SU-DHL-6 (cell line): ENCODE results near the gene SP140.

Source experiments
- H2AFZ ChIP-seq: fragments of 200-600 bp; sonication (generic); 2 replicates; pipeline ENCODE4 v1.6.1; 2014; ENCODE audit warnings: low read depth, mild to moderate bottlenecking, moderate library complexity, mixed read lengths, antibody characterized with exemption, low read length; ENCODE audit not compliant: severe bottlenecking
- H3F3A ChIP-seq: fragments of 200-600 bp; shearing (Covaris generic); 2 replicates; pipeline ENCODE4 v1.6.0; 2016; ENCODE audit warnings: antibody characterized with exemption, mild to moderate bottlenecking; ENCODE audit not compliant: insufficient read depth
- H3K27ac ChIP-seq: fragments of 200-600 bp; sonication (generic); 2 replicates; pipeline ENCODE4 v1.5.1; 2016; ENCODE audit warnings: low read depth, mild to moderate bottlenecking, low read length, moderate library complexity, mixed read lengths
- H3K27me3 ChIP-seq: fragments of 200-600 bp; sonication (generic), shearing (Covaris generic); 2 replicates; pipeline ENCODE4 v1.6.0; 2014; ENCODE audit warnings: mild to moderate bottlenecking, low read length
- H3K36me3 ChIP-seq: fragments of 200-600 bp; sonication (generic); 2 replicates; pipeline ENCODE4 v1.6.1; 2014; ENCODE audit warnings: mild to moderate bottlenecking, low read length, mixed read lengths
- H3K4me2 ChIP-seq: fragments of 300-600, 200-600 bp; shearing (Covaris generic), sonication (generic); 2 replicates; pipeline ENCODE4 v1.6.0; 2014; ENCODE audit warnings: low read length, low read depth, mild to moderate bottlenecking; ENCODE audit not compliant: poor library complexity, severe bottlenecking
- H3K4me3 ChIP-seq: fragments of 200-600 bp; sonication (generic); 2 replicates; pipeline ENCODE4 v1.5.1; 2014; ENCODE audit warnings: antibody characterized with exemption, low read length, mild to moderate bottlenecking, mixed read lengths; ENCODE audit not compliant: insufficient read depth, poor library complexity, severe bottlenecking
- H3K79me2 ChIP-seq: fragments of 200-600 bp; sonication (generic); 2 replicates; pipeline ENCODE4 v1.6.1; 2014; ENCODE audit warnings: mild to moderate bottlenecking, low read length, moderate library complexity; ENCODE audit not compliant: insufficient read depth
- H3K9ac ChIP-seq: fragments of 200-600 bp; sonication (generic); 2 replicates; pipeline ENCODE4 v1.7.0; 2014; ENCODE audit warnings: mild to moderate bottlenecking, low read length
- H3K9me2 ChIP-seq: fragments of 200-600 bp; sonication (generic); replicated peaks from 2 replicates; pipeline ENCODE4 v1.6.1; 2014; ENCODE audit warnings: low read length; ENCODE audit not compliant: insufficient read depth
- H3K9me3 ChIP-seq: fragments of 200-600 bp; sonication (generic); 2 replicates; pipeline ENCODE4 v1.6.1; 2014; ENCODE audit warnings: low read length, mixed read lengths; ENCODE audit not compliant: insufficient read depth
- H4K20me1 ChIP-seq: fragments of 200-600 bp; sonication (generic); 2 replicates; pipeline ENCODE4 v1.6.1; 2014; ENCODE audit warnings: low read depth, mild to moderate bottlenecking, antibody characterized with exemption, low read length, moderate library complexity, mixed read lengths
- CTCF ChIP-seq: fragments of 200-600 bp; sonication (generic); IDR thresholded peaks from one replicate; pipeline ENCODE4 v1.5.1; 2017; ENCODE audit warnings: antibody characterized with exemption, mild to moderate bottlenecking, low read length, moderate library complexity; ENCODE audit not compliant: insufficient read depth, poor library complexity, severe bottlenecking
- EZH2phosphoT487 ChIP-seq: fragments of 200-600 bp; sonication (generic), shearing (Covaris generic); conservative IDR thresholded peaks from 2 replicates; pipeline ENCODE4 v1.6.1; 2018; ENCODE audit warnings: mild to moderate bottlenecking, antibody characterized with exemption, low read length, moderate library complexity, mixed read lengths

Gene SP140

GRCh38 chr2:230299618-230300017 lies 74.1 kb downstream of the SP140 start:
- Histone ChIP-seq H3F3A (no peaks in the 10 kb centered on the region), H3K9ac (no peak overlapping the region), H2AFZ (no peak overlapping the region), H3K27me3 (no peaks in the 10 kb centered on the region), H3K9me2 (no peaks in the 10 kb centered on the region), H3K4me3 (no peak overlapping the region), H3K79me2 (no peaks in the 10 kb centered on the region), H3K36me3 (peaks cover 30% of the 10 kb centered on the region), H3K27ac (no peak overlapping the region), H3K9me3 (no peaks in the 10 kb centered on the region; the same call in 1 of the 2 replicates), H3K4me2 (no peak overlapping the region), H4K20me1 (no peaks in the 10 kb centered on the region)
- no peak for TF ChIP-seq EZH2phosphoT487
- no peak for TF ChIP-seq CTCF

GRCh38 chr2:230305416-230306275 lies 80.1 kb downstream of the SP140 start:
- H3F3A ChIP-seq: no peaks in the 10 kb centered on the region
- no peaks in the 10 kb centered on the region for H3K36me3 ChIP-seq
- no peak overlapping the region for H2AFZ ChIP-seq
- H3K79me2 ChIP-seq: no peaks in the 10 kb centered on the region
- H3K27me3 ChIP-seq: no peaks in the 10 kb centered on the region
- no peak overlapping the region for H3K9ac ChIP-seq
- H3K27ac ChIP-seq: no peak overlapping the region
- H3K9me3 ChIP-seq: no peaks in the 10 kb centered on the region
- no peaks in the 10 kb centered on the region for H3K9me2 ChIP-seq
- H3K4me3 ChIP-seq: no peak overlapping the region
- no peaks in the 10 kb centered on the region for H4K20me1 ChIP-seq
- H3K4me2 ChIP-seq: no peak overlapping the region
- TF ChIP-seq CTCF (no peak), EZH2phosphoT487 (no peak)

GRCh38 chr2:230306474-230306873 lies 80.9 kb downstream of the SP140 start:
- TF ChIP-seq EZH2phosphoT487 (no peak), CTCF (no peak)
- H3K79me2 ChIP-seq: no peaks in the 10 kb centered on the region
- H3K36me3 ChIP-seq: no peaks in the 10 kb centered on the region
- no peak overlapping the region for H2AFZ ChIP-seq
- H4K20me1 ChIP-seq: no peaks in the 10 kb centered on the region
- no peak overlapping the region for H3K4me2 ChIP-seq
- H3K9me3 ChIP-seq: no peaks in the 10 kb centered on the region
- H3K27me3 ChIP-seq: no peaks in the 10 kb centered on the region
- H3K4me3 ChIP-seq: no peak overlapping the region
- no peaks in the 10 kb centered on the region for H3K9me2 ChIP-seq
- no peak overlapping the region for H3K9ac ChIP-seq
- H3K27ac ChIP-seq: no peak overlapping the region
- no peaks in the 10 kb centered on the region for H3F3A ChIP-seq
